Upper lobe of left lung (tissue), 6 donors: ENCODE results near the gene KLHL1. TPM values are rescaled to one million over a fixed set of nuclear protein-coding genes. Genes with fewer than 3 reads are reported as not detected.

Source experiments
- ATAC-seq, 2 donors: fragments of 200-7000 bp; cut with Tn5 transposase; one replicate each; pipeline ENCODE4 v1.9.1; 2022; ENCODE audit warnings: mild to moderate bottlenecking in 2 of 2, moderate library complexity in 2 of 2; ENCODE audit not compliant: low FRiP score in 2 of 2
- DNase-seq, 2 donors: peaks; one replicate each; pipeline ENCODE4 v3.0.0-alpha.2; 2019 to 2020
- H3K27ac ChIP-seq, 4 donors: fragments of 200-600 bp; sonication (generic); one replicate each; pipeline ENCODE4 v1.5.1; 2016 to 2019
- H3K27me3 ChIP-seq, 4 donors: fragments of 200-600 bp; sonication (generic); one replicate each; pipeline ENCODE4 v1.5.1; 2017 to 2019
- H3K36me3 ChIP-seq, 4 donors: fragments of 200-600 bp; sonication (generic); one replicate each; pipeline ENCODE4 v1.5.1; 2016 to 2019
- H3K4me1 ChIP-seq, 4 donors: fragments of 200-600 bp; sonication (generic); one replicate each; pipeline ENCODE4 v1.5.1; 2018 to 2019
- H3K4me3 ChIP-seq, 4 donors: fragments of 200-600 bp; sonication (generic); one replicate each; pipeline ENCODE4 v1.5.1; 2017 to 2019; ENCODE audit warnings: mild to moderate bottlenecking in 2 of 4, moderate library complexity in 1 of 4
- H3K9me3 ChIP-seq, 4 donors: fragments of 200-600 bp; sonication (generic); one replicate each; pipeline ENCODE4 v1.5.1; 2018 to 2019
- EP300 ChIP-seq, 4 donors: sonication (generic); formaldehyde crosslinking; IDR thresholded peaks; one replicate each; pipeline ENCODE4 v1.5.1; 2017; ENCODE audit warnings: antibody characterized with exemption in 4 of 4, control low read depth in 2 of 4
- POLR2A ChIP-seq, 4 donors: fragments of 450-650 bp; IDR thresholded peaks; one replicate each; pipeline ENCODE4 v1.5.1; 2016 to 2017; ENCODE audit warnings: antibody characterized with exemption in 4 of 4, mild to moderate bottlenecking in 2 of 4
- POLR2AphosphoS5 ChIP-seq, 2 donors: sonication (generic); formaldehyde crosslinking; IDR thresholded peaks; one replicate each; pipeline ENCODE4 v1.5.1; 2017; ENCODE audit warnings: antibody characterized with exemption in 2 of 2
- WGBS, 2 donors: methylation state at CpG; one replicate each; pipeline ENCODE4 v1.1.5; 2017 to 2018; 5-methylcytosine and 5-hydroxymethylcytosine counted together
- total RNA-seq, 6 donors: library from RNA; depleted of rRNA in 4 of 6; stranded (reverse); fragments of >200 nt in 4 of 6; gene quantifications; one replicate each; pipeline versions ENCODE4 v1.1.0 to v1.2.1, GENCODE V29; 2016 to 2021
- TF ChIP-seq, protein P1 (sequence below), 6 experiments: fragments of 450-650 bp in 4 of 6; fragments of 200-600 bp in 2 of 6; sonication (generic) in 2 of 6; IDR thresholded peaks; one replicate each; pipeline ENCODE4 v1.5.1; 2016 to 2019; ENCODE audit warnings: antibody characterized with exemption in 6 of 6
- donor health status: DM: no; HTN: no; CAD: no; lungs with moderate emphysema.
- donor health status: DM: no; HTN: yes; CAD: no; lungs with severe emphysema.

Gene KLHL1
- total RNA-seq, 6 donors from 2014 or later, result not detected

DNA sequence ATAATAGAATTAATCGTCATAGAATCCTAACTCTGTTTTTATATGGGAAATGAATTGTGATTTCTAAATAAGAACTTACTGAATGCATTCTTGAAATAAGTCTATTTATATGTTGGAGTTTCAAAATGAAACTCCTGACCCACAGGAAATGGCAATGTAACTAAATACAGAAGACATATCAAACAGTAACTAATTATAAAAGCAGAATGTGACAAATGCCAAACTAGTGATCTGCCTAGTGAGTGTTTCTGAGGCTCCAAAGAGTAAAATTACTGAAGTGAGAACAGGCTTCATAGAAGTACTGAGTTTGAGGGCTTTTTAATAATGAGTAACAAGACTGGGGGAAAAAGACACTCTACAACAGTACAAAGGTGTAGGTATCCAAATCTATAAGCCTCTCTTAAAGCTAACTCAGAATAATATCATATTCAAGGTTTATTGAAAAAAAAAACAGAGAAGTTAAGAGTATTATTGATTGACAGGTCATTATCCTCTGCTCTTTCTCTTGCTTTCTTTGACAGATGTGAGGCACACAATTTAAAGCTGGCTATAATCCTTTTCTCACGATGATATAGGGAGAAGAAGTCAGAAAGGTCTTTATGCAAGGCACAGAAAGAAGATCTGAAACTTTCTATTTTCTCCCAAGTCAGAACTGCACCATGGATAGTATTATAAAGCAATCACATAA, 18.1 kb downstream of the KLHL1 start:
- DNase-seq (no peak), ATAC-seq (no peak)
- no peaks in the 10 kb centered on the region for H3K9me3 ChIP-seq
- no peak overlapping the region for H3K27ac ChIP-seq
- no peaks in the 10 kb centered on the region for H3K4me1 ChIP-seq
- no peaks in the 10 kb centered on the region for H3K36me3 ChIP-seq
- no peak for TF ChIP-seq POLR2AphosphoS5 (IDR thresholded peaks at IDR 0.05)
- TF ChIP-seq, protein P1, sequence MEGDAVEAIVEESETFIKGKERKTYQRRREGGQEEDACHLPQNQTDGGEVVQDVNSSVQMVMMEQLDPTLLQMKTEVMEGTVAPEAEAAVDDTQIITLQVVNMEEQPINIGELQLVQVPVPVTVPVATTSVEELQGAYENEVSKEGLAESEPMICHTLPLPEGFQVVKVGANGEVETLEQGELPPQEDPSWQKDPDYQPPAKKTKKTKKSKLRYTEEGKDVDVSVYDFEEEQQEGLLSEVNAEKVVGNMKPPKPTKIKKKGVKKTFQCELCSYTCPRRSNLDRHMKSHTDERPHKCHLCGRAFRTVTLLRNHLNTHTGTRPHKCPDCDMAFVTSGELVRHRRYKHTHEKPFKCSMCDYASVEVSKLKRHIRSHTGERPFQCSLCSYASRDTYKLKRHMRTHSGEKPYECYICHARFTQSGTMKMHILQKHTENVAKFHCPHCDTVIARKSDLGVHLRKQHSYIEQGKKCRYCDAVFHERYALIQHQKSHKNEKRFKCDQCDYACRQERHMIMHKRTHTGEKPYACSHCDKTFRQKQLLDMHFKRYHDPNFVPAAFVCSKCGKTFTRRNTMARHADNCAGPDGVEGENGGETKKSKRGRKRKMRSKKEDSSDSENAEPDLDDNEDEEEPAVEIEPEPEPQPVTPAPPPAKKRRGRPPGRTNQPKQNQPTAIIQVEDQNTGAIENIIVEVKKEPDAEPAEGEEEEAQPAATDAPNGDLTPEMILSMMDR (IDR thresholded peaks at IDR 0.05), result no peak
- no peak for TF ChIP-seq EP300 (IDR thresholded peaks at IDR 0.05)
- no peak for TF ChIP-seq POLR2A (IDR thresholded peaks at IDR 0.05)
- WGBS, 2 donors, result 78 to 82% methylated on average over 2 of the region's 2 CpGs
- no peak overlapping the region for H3K4me3 ChIP-seq
- no peaks in the 10 kb centered on the region for H3K27me3 ChIP-seq

DNA sequence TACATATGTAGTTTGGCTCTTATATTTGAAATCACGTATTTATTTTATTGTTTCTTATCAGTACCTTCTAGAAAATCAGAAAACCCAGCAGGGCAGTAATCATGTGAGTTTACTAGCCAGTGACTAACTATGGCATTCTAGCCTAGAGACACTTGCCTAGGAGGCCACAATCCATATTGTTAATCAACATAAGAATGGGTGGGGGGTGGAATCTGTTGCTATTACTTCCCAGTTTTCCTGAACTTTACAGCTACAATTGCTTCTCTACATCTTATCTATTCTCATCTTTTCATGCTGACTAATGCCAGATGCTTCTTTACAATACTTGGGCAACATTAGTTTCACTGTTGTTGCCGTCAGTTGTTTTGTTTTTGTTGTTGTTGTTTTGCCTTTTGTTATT, 19.3 kb downstream of the KLHL1 start:
- Histone ChIP-seq H3K27ac (no peak overlapping the region), H3K9me3 (no peaks in the 10 kb centered on the region), H3K27me3 (no peaks in the 10 kb centered on the region), H3K4me1 (no peaks in the 10 kb centered on the region), H3K4me3 (no peak overlapping the region), H3K36me3 (no peaks in the 10 kb centered on the region)
- DNase-seq (no peak), ATAC-seq (no peak)
- TF ChIP-seq, protein P1 (IDR thresholded peaks at IDR 0.05), result no peak
- no peak for TF ChIP-seq POLR2AphosphoS5 (IDR thresholded peaks at IDR 0.05)
- TF ChIP-seq POLR2A (IDR thresholded peaks at IDR 0.05), result no peak
- no peak for TF ChIP-seq EP300 (IDR thresholded peaks at IDR 0.05)
- WGBS, 2 donors, result 85 to 94% methylated on average over 2 of the region's 2 CpGs

DNA sequence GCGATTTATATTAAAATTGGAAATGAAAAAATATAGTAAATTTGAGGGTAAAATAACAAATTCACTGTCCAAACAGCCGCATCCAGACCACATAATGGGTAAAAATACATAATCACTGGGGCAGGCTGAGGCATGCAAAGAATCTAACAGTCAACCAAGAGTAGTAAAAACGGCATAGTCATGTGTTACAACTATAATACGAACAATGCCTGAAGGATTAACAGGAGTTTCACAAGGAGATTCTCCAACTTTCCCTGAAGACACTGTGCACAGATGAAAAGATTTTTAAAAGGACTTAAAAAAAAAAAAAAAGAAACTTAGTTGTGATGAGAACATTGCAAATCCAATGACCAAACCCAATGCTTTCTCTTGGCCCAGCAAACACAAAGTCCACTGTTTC, 21.0 kb downstream of the KLHL1 start:
- TF ChIP-seq, protein P1 (IDR thresholded peaks at IDR 0.05), result no peak
- TF ChIP-seq POLR2AphosphoS5 (IDR thresholded peaks at IDR 0.05) (no peak), EP300 (IDR thresholded peaks at IDR 0.05) (no peak), POLR2A (IDR thresholded peaks at IDR 0.05) (no peak)

DNA sequence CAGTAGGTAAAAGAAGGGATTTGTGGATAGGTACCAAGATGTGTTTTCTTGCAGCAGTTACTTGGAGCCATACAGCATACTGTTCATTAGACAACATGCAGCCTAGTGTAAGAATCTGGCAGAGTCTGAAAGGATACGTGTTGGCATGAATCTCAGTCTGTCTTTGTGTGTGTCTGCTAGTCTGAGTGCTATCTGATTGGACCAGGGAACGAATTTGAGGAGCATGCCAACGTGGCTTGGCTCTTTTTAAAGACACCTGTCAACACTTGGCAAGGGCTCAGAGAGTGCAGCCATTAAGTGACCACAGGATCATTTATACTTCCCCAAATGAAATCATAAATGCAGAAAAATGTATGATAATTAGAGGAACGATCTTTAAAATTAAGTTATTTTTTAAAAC, 28.2 kb downstream of the KLHL1 start:
- ATAC-seq, result no peak
- no peak overlapping the region for H3K4me3 ChIP-seq
- 33 to 35% methylated on average over 4 of the region's 4 CpGs for WGBS, 2 donors
- no peak for DNase-seq
- no peaks in the 10 kb centered on the region for H3K9me3 ChIP-seq
- TF ChIP-seq, protein P1 (IDR thresholded peaks at IDR 0.05), result no peak
- TF ChIP-seq POLR2A (IDR thresholded peaks at IDR 0.05), result no peak
- no peak for TF ChIP-seq POLR2AphosphoS5 (IDR thresholded peaks at IDR 0.05)
- no peak for TF ChIP-seq EP300 (IDR thresholded peaks at IDR 0.05)
- no peaks in the 10 kb centered on the region for H3K4me1 ChIP-seq
- no peaks in the 10 kb centered on the region for H3K27me3 ChIP-seq
- no peaks in the 10 kb centered on the region for H3K36me3 ChIP-seq
- no peak overlapping the region for H3K27ac ChIP-seq

More for the DNA sequence above, 21.0 kb downstream of the KLHL1 start:
- Histone ChIP-seq H3K36me3 (no peaks in the 10 kb centered on the region), H3K27me3 (no peaks in the 10 kb centered on the region), H3K27ac (no peak overlapping the region), H3K4me1 (no peaks in the 10 kb centered on the region), H3K9me3 (no peaks in the 10 kb centered on the region), H3K4me3 (no peak overlapping the region)
- WGBS, 2 donors, result 79 to 83% methylated on average over 4 of the region's 4 CpGs
- DNase-seq, result no peak
- no peak for ATAC-seq

DNA sequence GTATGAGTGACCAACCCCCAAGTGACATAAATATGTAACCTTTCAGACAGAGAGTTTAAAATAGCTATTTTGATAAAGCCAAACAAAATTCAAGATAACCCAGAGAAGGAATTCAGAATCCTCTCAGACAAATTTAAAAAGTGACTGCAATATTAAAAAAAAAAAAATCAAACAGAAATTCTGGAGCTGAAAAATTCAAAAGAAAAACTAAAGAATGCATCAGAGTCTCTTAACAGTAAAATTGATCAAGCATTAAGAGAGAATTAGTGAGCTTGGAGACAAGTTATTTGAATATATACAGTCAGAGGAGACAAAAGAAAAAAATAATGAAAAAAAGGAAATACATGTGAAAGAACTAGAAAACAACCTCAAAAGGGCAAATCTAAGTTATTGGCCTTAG, 53.7 kb downstream of the KLHL1 start:
- Histone ChIP-seq H3K9me3 (no peaks in the 10 kb centered on the region), H3K4me1 (no peaks in the 10 kb centered on the region), H3K36me3 (no peaks in the 10 kb centered on the region), H3K27ac (no peak overlapping the region), H3K27me3 (no peaks in the 10 kb centered on the region), H3K4me3 (no peak overlapping the region)
- DNase-seq (no peak), ATAC-seq (no peak)
- TF ChIP-seq POLR2A (IDR thresholded peaks at IDR 0.05) (no peak), POLR2AphosphoS5 (IDR thresholded peaks at IDR 0.05) (no peak), EP300 (IDR thresholded peaks at IDR 0.05) (no peak)
- TF ChIP-seq, protein P1 (IDR thresholded peaks at IDR 0.05), result no peak
